COR-L47 (cell line): Measurements from ENCODE around the gene ARHGAP31.

Experiments
- DNase-seq: peaks from one replicate; lab custom pipeline; 2025; lab: John Stamatoyannopoulos, UW

Gene ARHGAP31

DNA sequence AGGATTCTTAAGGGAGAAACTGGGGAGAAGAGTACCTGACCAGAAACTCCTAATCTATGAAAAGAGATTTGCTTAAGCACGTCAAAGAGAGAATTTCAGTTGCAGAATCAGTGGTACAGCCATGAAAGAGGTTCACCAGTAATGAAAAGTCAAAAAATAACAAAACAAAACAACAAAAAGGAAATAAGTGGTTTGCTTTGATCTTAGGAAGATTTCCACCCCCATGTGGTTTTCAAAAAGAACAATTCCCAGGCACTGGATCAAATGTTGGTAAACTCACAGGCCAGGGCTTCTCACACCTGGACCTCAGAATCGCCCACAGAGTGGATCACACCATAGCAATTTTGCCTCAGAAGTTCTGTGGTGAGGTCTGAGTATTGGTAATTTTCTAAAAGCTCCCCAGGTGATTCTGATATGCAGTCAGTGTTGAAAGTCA is 101.8 kb downstream of the ARHGAP31 start:
- DNase-seq, result no peak

GRCh38 chr3:119396870-119397269 is 102.7 kb downstream of the ARHGAP31 start:
- DNase-seq, result no peak

GRCh38 chr3:119400466-119400865 is 106.3 kb downstream of the ARHGAP31 start:
- no peak for DNase-seq

DNA sequence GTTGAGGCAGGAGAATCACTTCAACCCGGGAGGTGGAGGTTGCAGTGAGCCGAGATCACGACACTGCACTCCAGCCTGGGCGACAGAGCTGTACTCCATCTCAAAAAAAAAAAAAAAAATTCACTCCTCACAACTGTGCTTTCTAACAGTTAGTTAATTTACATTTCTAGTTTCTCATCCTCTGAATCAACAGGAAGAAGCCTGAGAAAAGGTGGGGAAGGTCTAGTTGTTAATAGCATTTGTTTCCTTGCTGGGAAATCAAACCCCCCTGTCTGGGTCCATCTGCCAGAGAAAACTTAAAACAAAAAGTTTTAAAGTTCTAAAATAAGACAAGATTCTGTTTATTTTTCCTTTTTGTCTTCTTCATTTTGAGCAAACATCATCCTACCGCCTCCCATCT is 106.9 kb downstream of the ARHGAP31 start:
- DNase-seq, result no peak

DNA sequence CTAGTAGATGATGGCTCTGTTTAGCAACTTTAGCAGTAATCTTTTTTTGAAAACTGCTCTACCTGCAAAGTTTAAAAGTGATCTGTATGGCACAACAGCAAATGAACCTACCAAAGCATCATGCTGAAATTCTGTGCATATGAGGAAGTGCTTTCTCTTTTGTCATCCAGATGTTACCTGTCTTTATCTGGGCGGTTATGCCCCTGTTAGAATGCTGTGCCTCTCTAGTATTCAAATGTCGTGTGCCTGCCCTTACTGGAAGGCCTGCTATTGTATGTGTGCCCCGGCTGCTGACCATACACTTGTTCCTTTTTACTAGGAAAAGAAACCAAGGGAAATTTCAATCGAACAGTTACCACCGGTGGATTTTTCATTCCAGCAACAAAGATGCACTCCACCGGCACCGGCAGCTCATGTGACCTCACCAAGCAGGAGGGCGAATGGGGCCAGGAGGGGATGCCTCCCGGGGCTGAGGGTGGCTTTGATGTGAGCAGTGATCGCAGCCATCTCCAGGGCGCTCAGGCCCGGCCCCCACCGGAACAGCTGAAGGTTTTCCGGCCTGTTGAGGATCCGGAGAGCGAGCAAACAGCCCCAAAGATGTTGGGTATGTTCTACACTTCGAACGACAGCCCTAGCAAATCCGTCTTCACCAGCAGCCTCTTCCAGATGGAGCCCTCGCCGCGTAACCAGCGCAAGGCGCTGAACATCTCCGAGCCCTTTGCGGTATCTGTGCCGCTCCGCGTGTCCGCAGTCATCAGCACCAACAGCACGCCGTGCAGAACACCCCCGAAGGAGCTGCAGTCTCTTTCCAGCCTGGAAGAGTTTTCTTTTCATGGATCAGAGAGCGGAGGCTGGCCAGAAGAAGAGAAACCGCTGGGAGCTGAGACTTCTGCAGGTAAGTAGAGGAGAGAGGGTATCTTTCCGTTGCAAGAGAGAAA is 107.6 kb downstream of the ARHGAP31 start:
- no peak for DNase-seq

GRCh38 chr3:119402791-119403190 is 108.6 kb downstream of the ARHGAP31 start:
- no peak for DNase-seq

GRCh38 chr3:119403201-119403600 is 109.0 kb downstream of the ARHGAP31 start:
- DNase-seq, result no peak

DNA sequence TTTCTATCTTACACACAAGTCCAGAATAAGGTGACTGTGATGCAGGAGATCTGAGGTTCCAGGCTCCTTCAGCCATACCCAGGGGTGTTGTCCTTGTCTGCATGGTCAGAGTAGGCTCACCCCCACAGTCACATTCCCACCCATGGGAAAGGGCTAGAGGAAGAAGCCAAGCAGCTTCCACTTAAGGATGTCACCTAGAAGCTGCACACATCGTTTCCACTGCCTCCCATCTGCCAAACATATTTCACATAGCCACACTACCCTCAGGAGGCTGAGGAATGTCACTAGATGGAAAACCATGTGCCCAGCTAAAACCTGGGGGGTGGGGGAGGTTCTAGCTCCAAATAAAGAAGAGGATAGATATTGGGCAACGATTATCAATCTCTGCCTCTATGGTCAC is 111.1 kb downstream of the ARHGAP31 start:
- DNase-seq, result no peak

GRCh38 chr3:119408243-119408950 is 114.2 kb downstream of the ARHGAP31 start:
- DNase-seq, result no peak

- no peak for DNase-seq
These were observed 115.7 kb downstream of the ARHGAP31 start for GRCh38 chr3:119409844-119410243.

DNA sequence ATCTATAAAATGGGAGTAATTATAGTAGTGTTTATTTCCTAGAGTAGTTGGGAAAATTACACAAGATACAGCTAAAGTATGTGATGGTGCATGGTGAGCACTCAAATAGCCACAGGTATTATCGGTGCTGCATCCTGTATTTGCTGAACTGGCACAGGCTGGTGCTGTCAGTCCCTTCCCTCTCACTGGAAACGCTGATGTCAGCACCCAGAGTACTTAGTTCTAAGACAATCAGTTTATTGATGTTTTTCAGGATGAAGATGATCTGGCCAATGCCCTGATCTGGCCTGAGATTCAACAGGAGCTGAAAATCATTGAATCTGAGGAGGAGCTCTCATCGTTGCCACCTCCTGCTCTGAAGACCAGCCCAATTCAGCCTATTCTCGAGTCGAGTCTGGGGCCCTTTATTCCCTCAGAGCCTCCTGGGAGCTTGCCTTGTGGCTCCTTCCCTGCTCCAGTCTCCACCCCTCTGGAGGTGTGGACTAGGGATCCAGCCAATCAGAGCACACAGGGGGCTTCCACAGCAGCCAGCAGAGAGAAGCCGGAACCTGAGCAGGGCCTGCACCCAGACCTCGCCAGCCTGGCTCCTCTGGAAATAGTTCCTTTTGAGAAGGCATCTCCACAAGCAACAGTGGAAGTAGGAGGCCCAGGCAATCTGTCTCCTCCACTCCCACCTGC is 119.6 kb downstream of the ARHGAP31 start:
- DNase-seq, result no peak

DNA sequence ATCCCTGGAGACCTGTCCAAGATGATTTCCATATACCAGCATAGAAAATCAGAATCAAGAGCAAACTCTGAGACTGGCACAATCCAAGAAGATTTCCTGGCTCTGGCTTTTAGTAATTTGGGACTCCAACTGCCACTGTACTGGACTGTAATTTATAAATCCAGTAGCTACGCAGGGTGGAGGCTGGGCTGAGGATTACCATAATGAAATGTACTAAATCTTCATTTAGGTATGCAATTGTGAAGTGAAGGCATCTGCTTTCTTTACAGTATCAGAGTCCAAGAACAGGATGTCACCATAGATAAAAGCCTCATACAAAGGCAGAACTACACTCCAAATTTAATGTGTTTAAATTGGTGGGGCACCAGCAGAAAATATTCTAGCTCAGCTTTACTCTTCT is 122.7 kb downstream of the ARHGAP31 start:
- DNase-seq, result no peak

- no peak for DNase-seq
These were observed 123.8 kb downstream of the ARHGAP31 start for GRCh38 chr3:119417771-119418512.

- no peak for DNase-seq
These were observed 124.5 kb downstream of the ARHGAP31 start for GRCh38 chr3:119418641-119419040.

GRCh38 chr3:119420196-119420595 is 126.0 kb downstream of the ARHGAP31 start:
- no peak for DNase-seq

- DNase-seq, result no peak
These were observed 133.5 kb downstream of the ARHGAP31 start for GRCh38 chr3:119427669-119428068.

- DNase-seq, result no peak
These were observed 134.4 kb downstream of the ARHGAP31 start for GRCh38 chr3:119428538-119428937.

DNA sequence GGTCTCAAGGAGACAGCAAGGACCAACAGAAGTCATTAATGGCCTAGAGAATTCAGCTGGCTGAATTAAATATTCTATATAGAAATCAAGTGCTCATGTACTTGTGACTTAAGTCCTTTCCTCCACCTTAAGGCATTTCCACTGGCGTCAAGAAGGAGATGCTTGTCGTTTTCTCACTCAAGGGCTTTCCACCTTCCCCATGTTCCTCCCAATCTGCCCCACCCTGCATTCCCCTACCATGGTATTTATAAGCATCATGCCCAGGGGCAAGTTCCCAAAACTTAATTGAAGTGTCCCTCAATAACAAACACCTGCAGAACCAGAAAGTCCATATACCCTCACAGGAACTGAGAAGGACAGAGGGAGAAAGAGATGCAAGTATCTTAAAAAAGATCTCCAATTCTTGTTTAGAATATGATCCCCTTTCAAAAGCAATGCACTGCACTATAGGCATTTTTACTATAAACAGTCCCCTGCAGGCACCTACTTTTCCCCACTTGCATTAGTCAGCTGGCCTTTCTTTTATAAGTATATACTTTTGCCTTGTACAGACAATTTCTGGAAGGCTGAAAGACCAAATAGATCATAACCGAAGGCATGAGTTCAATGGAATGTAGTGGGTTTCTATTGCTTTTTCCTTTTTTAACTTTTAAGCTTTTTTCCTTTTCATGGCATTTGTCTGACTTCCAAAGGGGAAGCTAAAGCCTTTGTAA is 139.6 kb downstream of the ARHGAP31 start:
- no peak for DNase-seq

DNA sequence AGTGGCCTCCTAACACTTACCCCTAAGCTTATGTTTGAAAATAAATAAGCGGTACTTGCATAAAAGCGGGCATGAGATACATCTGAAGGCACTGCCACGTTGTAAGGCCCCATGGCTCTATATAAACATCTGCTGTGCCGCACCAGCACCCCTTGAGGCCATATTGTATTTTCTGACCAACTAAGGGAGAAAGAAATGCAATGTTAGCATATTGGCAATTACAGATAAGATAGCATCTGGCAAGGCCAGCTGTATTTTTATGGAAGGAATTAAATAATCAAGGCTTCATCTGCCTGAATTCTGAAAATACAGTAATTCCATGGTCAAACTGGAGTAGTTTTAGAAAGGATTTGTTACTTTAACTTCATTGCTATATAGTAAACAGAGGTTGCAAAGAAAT is 140.5 kb downstream of the ARHGAP31 start:
- DNase-seq, result no peak

GRCh38 chr3:119436977-119437376 is 142.8 kb downstream of the ARHGAP31 start:
- no peak for DNase-seq

GRCh38 chr3:119437691-119438258 is 143.6 kb downstream of the ARHGAP31 start:
- DNase-seq, result no peak
